Mesothelial cell of epicardium (in vitro differentiated cells): ENCODE measurements around the gene CACNA2D3. TPM values are rescaled to one million over a fixed set of nuclear protein-coding genes. Genes with fewer than 3 reads are reported as not detected.

Source experiments
- DNase-seq, 2 experiments: peaks; one replicate each; pipeline ENCODE4 v3.0.0; 2021; ENCODE audit warnings: low spot score in 2 of 2; ENCODE audit not compliant: unreplicated experiment in 2 of 2
- H3K27ac Mint-ChIP-seq: 2 replicates; pipeline ENCODE4 v1.8.0; 2021; ENCODE audit warnings: mixed read lengths
- H3K27me3 Mint-ChIP-seq: 2 replicates; pipeline ENCODE4 v1.8.0; 2021; ENCODE audit warnings: low read depth, mixed read lengths
- H3K36me3 Mint-ChIP-seq: 2 replicates; pipeline ENCODE4 v1.8.0; 2021; ENCODE audit warnings: mixed read lengths
- H3K4me1 Mint-ChIP-seq: 2 replicates; pipeline ENCODE4 v1.8.0; 2021; ENCODE audit warnings: mixed read lengths
- H3K4me3 Mint-ChIP-seq: 2 replicates; pipeline ENCODE4 v1.8.0; 2021; ENCODE audit warnings: mild to moderate bottlenecking, moderate library complexity, mixed read lengths
- H3K9me3 Mint-ChIP-seq: 2 replicates; pipeline ENCODE4 v1.8.0; 2021; ENCODE audit warnings: mixed read lengths
- total RNA-seq: library from RNA; stranded (reverse); gene quantifications from 3 replicates; pipeline ENCODE4 v1.2.1, GENCODE V29; 2021
- TF ChIP-seq, protein P1 (sequence below): fragments of 200-600 bp; sonication (generic); IDR thresholded peaks from one replicate; pipeline ENCODE4 v1.5.0; 2021; ENCODE audit warnings: antibody characterized with exemption; ENCODE audit not compliant: unreplicated experiment

Gene CACNA2D3
- total RNA-seq, 1 donor from 2014 or later: 2.3 TPM

DNA sequence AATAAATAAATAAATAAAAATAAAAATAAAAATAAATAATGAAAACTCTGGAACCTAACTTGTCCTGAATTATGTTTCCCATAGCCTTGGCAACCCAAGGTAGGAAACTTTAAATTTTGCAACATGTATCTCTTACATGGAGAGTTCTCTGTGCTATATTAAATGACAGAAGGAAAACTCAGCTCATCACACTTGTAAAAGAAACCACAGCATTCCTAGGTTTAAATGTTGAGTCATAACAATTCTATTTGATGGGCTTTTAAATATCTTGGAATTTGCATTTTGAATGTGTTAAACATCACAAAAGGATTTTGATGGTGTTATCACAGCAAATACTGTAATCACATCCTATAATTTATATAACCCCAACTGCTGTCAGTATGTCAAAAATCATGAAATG, 661.3 kb downstream of the CACNA2D3 start:
- Mint-ChIP-seq H3K9me3 (peaks cover 14% of the 10 kb centered on the region), H3K36me3 (peaks cover 6% of the 10 kb centered on the region), H3K4me1 (peaks cover 12% of the 10 kb centered on the region), H3K27me3 (no peaks in the 10 kb centered on the region), H3K27ac (no peak overlapping the region), H3K4me3 (no peak overlapping the region)
- no peak for DNase-seq
- TF ChIP-seq, protein P1, sequence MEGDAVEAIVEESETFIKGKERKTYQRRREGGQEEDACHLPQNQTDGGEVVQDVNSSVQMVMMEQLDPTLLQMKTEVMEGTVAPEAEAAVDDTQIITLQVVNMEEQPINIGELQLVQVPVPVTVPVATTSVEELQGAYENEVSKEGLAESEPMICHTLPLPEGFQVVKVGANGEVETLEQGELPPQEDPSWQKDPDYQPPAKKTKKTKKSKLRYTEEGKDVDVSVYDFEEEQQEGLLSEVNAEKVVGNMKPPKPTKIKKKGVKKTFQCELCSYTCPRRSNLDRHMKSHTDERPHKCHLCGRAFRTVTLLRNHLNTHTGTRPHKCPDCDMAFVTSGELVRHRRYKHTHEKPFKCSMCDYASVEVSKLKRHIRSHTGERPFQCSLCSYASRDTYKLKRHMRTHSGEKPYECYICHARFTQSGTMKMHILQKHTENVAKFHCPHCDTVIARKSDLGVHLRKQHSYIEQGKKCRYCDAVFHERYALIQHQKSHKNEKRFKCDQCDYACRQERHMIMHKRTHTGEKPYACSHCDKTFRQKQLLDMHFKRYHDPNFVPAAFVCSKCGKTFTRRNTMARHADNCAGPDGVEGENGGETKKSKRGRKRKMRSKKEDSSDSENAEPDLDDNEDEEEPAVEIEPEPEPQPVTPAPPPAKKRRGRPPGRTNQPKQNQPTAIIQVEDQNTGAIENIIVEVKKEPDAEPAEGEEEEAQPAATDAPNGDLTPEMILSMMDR: no peak

DNA sequence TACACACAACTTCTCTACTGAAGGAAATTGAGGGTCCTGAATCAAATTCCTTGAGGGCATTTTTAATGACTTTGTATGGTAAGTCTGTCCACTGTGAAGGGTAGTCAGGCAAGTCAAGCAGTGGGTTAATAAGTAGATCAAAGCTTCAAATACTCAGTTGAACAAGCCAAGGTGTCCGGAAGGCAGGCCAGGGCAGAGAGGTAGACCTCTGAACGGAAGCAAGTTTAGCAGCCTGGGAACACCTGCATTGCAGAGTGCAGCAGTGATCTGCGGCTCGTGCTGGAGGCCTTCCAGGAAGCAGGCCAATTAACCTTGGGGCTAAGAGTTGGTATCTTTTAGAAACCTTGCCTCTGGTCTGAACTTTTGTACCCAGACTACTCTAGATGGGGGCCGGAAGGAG, 661.7 kb downstream of the CACNA2D3 start:
- no peak overlapping the region for H3K4me3 Mint-ChIP-seq

DNA sequence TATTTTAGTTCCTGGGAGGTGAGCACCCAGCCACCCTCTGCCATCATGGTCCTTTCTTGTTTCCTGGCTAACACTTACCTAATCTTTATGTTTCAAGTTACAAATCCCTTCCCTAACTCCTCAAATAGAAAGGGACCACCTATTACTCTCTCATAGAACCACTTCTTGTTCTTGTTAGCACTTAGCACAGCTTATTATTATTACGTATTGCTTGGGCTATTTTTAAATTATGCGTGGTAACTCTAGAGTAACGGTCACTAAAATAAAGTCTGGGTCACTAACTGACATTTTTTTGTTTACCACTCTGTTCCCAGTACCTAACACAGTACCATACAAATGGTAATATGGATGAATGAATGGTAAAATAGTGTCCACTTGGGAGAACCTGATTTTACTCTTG, 663.6 kb downstream of the CACNA2D3 start:
- H3K9me3 Mint-ChIP-seq: peaks cover 14% of the 10 kb centered on the region
- DNase-seq: no peak
- no peak overlapping the region for H3K27ac Mint-ChIP-seq
- H3K27me3 Mint-ChIP-seq: no peaks in the 10 kb centered on the region
- no peak overlapping the region for H3K4me3 Mint-ChIP-seq
- peaks cover 6% of the 10 kb centered on the region for H3K36me3 Mint-ChIP-seq
- TF ChIP-seq, protein P1: no peak
- H3K4me1 Mint-ChIP-seq: peaks cover 5% of the 10 kb centered on the region

More for the DNA sequence above, 661.7 kb downstream of the CACNA2D3 start:
- Mint-ChIP-seq H3K36me3 (peaks cover 6% of the 10 kb centered on the region), H3K27ac (no peak overlapping the region), H3K9me3 (peaks cover 14% of the 10 kb centered on the region), H3K27me3 (no peaks in the 10 kb centered on the region), H3K4me1 (peaks cover 12% of the 10 kb centered on the region)
- TF ChIP-seq, protein P1: no peak
- DNase-seq: no peak

DNA sequence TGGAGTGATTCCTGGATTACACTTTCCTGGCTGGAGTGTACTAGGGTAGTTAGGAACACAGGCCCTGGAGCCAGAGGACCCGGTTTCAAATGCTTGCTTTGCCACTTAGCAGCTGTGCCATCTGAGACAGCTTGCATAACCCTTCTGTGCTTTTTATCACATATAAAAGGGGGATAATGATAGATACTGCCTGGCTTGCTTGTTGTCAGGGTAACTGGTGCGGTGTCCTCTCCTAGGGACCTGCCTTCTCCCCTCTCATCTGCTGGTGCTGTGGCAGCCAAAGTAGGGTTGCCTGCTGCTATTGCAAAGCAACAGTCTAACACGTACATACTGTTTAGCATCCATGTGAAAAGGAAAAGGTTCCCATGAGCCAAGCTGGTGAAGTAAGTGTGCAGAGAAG, 667.7 kb downstream of the CACNA2D3 start:
- no peak overlapping the region for H3K27ac Mint-ChIP-seq
- H3K9me3 Mint-ChIP-seq: peaks cover 24% of the 10 kb centered on the region
- no peaks in the 10 kb centered on the region for H3K27me3 Mint-ChIP-seq

DNA sequence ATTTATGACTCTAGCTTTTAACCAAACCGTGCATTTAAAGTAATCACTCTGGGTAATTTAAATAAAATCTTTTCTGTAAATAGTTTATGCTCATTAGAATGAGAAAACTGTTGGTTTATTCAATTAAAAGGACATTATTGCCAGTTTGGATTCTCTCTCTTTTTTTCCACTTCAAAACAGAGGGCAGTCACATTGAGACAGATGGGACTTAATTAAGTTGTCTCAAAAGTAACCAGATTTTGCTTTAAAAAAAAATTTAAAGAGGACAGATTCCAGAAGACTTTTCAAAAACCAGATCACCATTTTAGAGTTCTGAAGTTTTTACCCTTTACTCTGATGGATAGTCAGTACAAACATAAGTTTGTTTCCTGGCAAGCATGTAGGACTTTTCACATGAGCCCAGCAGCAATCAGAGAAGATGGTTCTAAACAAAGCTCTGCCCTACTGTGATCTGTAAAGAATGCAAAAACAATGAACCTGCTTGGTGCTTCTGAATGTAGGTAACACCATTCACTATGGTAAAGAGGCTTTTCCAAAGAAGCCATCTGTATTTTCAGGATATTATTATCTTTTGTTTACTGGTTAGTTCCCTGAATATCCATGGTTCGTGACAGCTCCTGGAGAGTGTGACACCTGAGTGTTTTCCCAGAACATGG, 669.3 kb downstream of the CACNA2D3 start:
- Mint-ChIP-seq H3K36me3 (peaks cover 7% of the 10 kb centered on the region), H3K4me1 (peaks cover 1% of the 10 kb centered on the region), H3K27ac (no peak overlapping the region), H3K4me3 (no peak overlapping the region), H3K9me3 (peaks cover 31% of the 10 kb centered on the region), H3K27me3 (no peaks in the 10 kb centered on the region)
- no peak for DNase-seq
- TF ChIP-seq, protein P1: no peak

More for the DNA sequence above, 667.7 kb downstream of the CACNA2D3 start:
- H3K4me3 Mint-ChIP-seq: no peak overlapping the region
- TF ChIP-seq, protein P1: no peak
- H3K4me1 Mint-ChIP-seq: peaks cover 1% of the 10 kb centered on the region
- peaks cover 7% of the 10 kb centered on the region for H3K36me3 Mint-ChIP-seq
- no peak for DNase-seq
